SKM-1 treated with dmso at 0.1 percent for 144 hours (cell line): ENCODE data around the gene DOCK1.
"Not testable (repeated sequence)": the region's sequence is repeated elsewhere in the genome, so short reads cannot be mapped to it uniquely, and the experiment has no call there.

Experiments
- DNase-seq: peaks from one replicate; lab custom pipeline; 2025; ENCODE audit not compliant: unreplicated experiment; lab: John Stamatoyannopoulos, UW

Gene DOCK1

GRCh38 chr10:126902157-126902556 lies 3.1 kb upstream of the DOCK1 start:
- DNase-seq: no peak

DNA sequence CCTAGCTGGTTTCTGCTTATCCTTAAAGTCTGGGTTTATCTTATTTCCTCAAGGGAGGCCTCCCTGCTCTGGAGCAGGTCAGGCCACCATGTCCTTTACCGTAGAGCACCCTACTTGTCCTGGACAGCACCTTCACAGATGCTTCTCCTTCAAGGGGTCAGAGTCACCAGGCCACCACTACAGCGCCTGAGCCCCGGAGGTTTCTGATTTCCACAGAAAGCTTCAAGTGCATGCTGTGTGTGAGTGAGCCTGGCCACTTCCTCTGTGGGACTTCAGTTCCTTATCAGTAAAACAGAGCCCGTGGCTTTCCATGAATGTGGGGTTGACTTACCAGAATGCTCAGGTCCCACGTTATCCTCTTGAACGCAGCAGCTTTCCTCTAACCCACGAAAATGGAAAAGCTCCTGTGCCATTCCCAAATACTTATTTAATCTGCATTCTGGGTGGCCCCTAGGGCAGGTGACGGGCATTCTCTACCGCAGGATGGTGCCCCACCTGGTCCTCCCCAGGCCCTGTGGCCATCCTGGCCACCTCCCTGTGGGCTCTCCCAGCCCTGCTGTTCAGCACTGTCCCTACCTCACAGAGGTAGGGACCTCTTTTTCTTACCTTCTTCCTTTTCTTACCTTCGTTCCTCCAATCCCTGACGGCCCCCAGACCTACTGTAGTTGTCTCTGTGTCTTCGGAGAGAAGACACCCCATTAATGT lies 1.4 kb upstream of the DOCK1 start:
- no peak for DNase-seq

DNA sequence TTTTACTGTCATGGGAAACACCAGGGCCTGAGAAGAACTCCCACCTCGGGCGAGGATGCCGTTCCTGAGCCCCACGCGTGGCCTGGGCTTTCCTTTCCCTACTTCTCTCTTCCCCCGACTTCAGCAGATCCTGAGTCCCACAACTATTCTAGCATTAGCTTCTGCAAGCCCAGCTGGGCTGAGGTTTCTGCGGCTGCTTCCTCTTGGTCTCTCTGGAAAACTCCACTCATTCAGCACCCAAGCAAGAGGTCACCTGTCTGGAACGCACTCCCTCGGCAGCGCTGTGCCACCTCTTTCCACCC lies 761 bp upstream of the DOCK1 start:
- no peak for DNase-seq

DNA sequence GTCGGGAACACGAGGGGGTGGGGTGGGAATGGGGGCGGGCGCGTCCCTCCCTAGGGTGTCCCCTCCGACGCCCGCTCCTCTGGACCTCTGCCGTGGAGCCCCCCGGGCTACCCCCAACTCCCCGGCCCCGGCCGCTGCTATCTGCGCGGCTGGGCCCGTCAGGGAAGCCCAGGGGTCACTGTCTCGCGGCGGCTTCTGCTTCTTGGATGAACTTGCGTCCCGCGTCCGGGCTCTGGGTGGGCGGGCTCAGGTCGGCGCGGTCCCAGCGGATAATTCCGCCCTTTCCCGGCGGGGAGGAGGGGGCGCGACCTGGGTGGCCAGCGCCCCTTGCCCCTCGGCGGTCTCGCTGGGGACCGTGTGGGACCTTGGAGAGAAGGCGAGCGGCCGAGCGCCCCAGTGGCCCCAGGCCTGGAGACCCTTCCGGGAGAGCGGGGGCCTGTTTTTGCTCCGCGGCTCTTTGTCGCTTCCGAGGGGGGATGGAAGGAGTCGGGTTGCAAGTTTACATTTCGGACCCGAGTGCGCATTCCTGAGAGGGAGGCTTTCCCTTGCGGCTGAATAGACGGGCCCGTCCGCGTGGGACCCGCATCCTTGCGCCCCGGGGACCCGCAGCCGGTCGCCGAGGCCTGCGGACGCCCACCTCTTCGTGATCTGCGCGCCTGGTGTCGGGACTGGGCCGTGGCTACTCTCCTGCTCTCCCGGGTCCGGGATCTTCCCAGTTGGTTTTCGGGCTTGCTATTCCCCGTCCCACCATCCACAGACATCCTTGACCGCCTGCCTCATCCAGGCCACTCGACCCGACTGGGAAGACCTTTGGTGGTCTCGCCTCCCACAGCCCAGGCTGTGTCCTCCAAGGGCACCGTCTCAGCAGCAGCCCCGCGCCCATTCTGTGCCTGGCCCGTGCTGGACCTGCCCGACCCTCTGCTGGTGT lies 812 bp downstream of the DOCK1 start:
- no peak for DNase-seq

DNA sequence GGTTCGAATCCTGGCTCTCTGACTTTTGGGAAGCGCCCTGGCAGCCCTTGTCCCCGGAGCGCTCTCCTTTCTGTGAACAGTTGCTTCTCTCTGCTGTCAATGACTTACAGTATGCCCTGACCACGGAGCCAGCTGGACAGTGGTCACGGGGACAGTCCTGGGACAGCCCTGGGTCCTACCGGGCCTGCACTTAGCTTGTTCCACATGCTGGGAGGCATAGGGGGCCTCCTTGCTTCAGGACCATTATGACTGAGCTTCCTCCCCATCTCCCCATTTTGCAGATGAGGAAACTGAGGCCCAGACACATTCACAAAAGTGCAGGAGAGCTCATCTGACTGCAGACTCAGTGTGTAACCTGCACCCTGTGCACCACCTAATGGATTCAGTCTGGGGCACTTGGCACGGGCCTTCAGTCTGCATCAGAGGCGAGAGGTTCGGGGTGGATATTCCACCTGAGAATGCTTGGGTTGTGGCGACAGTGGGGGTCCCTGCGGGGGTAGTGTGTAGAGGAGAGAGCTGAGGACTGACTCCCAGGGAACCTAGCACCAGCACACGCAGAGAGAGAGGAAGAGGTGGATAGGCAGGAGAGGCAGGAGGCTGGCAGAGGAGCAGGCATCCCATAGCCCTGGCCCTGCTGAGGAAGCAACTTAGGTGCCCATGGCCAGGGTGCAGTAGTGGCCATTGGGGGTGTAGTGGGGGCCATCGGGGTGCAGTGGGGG lies 1.6 kb downstream of the DOCK1 start:
- no peak for DNase-seq

DNA sequence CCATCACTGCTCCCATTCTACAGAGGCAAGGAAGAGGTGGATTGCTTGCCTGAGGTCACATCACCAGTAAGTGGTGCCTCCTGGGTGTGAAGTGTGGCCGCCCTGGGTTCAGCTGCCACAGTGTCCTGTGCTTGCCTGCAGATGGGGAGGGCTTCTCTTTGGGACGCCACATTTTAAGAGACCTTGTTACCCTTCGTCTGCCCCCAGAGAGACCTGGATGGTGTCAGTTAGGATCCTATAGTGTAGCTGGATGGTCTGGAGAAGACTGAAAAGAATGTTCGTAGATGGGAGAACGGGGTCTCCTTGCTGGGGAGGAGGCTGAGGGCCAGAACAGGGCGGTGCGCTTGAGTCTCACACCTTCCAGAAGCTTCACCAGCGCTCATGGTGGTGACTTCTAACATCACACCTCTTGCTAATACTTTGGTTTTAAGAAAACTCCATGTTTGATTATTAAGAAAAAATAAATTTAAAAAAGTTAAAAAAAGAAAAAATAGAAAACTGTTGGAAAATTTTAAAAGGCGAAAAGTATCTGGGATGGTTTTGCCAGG lies 2.3 kb downstream of the DOCK1 start:
- no peak for DNase-seq

DNA sequence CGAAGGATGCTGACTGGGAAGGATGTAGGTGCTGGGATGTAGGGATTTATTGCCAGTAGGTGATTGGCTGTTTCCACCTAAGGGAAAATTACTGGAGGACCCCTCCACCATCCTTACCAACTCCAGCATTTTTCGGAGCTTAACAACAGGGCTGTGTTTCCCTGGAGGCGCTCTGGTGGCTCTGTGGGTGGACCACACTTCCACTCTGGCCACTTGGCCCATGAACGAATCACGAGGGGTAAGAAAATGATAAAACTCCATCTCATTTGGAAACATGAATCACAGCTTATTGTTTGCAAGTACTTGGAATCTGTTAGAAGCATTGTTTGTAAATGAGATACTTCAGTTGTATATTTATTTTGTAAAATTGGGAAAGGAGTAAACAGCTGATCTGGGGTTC lies 3.0 kb downstream of the DOCK1 start:
- DNase-seq: no peak

DNA sequence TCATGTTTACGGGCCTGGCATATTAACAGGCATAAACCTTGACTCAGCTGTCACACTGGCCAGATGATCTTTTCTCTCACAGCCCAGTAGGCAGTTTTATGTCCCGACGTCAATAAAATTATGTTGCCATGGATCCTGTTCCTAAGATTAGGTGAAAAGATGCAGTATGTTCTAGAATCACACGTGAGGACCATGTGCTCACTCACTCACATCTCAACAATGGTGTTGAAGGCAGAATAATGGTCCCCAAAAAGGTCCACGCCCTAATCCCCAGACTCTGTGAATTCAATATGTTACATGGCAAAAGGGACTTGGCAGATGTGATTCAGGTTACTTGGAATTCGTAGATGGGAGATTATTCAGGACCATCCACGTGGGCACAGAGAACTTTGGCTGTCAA lies 3.5 kb downstream of the DOCK1 start:
- DNase-seq: no peak

DNA sequence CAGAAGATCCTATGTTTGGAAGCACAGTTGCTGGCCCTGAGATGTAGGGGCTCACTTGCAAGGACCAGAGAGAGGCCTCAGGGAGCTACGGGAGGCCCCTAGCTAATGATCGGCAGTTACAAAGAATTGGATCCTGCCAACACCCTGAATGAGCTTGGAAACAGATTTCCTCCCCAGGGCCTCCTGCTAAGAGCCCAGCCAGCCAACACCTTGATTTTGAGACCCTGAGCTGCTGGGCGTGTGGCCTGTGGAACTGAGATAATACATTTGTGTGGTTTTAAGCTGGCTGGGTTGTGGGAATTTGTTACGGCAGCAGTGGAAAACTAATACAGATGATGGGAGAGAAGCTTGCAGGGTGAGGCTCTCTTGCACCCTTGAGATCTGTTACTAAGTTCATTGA lies 3.9 kb downstream of the DOCK1 start:
- no peak for DNase-seq

DNA sequence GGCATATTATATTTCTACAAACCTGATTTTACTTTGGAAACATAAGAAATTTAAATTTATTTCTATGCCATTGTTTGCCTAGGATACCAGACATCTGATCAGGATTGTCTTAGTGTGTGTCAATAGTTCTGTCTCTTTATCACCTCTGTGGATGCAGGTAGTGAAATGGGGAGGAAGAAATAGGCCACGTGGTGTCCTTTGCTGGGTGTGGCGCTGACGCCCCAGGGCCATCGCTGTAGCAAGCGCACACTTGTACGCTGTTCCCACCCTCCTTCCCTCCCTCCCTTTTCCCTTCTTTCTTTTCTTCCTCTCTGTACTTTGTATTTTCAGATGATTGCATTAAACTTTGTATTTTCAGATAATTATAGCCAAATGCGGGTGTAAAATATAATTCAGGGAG lies 5.0 kb downstream of the DOCK1 start:
- no peak for DNase-seq

DNA sequence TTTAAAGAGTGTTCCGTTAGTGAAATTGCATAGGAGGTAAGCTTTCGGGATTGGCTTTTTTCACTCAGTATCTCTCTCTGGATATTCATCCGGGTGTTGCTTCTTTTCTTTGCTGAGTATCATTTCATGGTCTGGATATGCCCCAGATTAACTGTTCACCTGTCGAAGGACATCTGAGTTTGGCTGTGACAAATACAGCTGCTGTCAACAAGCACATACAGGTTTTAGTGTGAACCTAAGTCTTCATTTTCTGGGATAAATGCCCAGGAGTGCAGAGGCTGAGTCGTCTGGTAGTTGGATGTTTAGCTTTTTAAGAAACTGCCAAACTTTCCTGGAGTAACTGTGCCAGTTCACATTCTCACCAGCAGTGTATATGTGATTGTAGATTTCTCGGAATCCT lies 5.6 kb downstream of the DOCK1 start:
- DNase-seq: no peak

DNA sequence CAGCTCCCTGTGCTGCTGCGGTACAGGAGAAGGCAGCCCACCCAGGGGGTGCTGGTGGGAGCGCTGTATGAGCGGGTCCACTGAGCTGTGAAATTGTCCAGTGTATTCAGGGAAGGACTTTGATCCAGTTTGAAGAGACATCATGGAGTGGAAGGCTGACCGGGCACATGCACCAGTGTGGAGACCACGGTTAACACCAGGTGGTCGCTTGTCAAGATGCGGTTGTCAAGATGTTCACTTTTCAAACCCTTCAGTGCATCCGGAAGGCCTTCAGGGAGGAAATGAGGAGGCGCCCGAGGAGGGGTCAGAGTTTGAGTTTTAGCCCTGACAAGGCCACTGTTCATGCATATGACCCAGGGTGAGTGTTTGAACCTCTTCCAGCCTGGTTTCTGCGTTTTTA lies 6.1 kb downstream of the DOCK1 start:
- DNase-seq: no peak

DNA sequence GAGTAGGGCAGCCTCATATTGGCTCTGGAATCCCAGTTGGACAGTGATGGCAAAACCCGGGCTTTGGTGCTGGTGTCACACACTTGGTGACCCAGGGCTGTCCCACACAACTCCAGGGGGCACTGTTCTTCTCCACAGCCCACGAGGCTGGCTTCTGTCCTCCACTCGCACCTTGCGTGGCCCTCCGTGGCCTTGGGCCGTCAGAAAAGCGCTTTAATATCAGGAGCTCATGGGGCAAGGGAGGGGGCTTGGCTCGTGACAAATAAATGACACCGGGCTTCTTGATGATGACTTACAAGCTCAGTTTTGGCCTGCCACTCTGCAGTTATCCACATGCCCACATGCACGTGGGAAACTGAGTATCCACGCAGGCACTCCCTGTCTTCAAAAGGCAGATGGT lies 8.1 kb downstream of the DOCK1 start:
- DNase-seq: no peak

DNA sequence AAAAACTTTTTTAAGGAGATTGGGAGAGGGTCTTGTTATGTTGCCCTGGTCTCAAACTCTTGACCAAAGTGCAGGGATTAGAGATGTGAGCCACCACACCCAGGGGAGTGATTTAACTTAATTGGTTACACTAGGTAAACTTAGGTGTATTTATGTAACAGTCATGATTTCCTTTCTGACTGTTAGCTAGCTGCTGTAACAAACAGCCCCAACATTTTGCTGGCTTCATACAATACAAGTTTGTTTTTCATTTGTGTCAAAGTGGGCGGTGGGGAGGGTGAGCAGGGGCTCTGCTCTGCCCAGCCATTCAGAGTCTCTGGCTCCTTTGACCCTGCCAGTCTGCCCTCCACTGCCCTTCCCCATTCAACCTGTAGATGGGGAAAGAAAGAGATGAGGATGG lies 9.3 kb downstream of the DOCK1 start:
- DNase-seq: no peak

DNA sequence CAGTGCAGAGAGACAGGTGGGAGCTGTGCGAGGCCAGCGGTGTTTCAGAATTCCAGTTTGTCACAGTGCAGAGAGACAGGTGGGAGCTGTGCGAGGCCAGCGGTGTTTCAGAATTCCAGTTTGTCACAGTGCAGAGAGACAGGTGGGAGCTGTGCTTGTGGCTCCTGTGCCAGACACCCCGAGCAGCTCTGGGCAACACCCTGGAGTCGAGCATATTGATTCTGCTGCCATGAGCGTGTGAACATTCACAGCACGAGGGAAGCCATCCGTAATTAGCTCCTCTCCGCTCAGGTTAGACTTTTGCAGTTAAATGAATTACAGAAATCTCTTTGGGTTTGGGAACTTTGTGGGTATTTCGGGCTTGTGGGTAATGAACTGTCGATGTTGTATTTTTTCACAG lies 11.7 kb downstream of the DOCK1 start:
- not testable (repeated sequence) for DNase-seq

DNA sequence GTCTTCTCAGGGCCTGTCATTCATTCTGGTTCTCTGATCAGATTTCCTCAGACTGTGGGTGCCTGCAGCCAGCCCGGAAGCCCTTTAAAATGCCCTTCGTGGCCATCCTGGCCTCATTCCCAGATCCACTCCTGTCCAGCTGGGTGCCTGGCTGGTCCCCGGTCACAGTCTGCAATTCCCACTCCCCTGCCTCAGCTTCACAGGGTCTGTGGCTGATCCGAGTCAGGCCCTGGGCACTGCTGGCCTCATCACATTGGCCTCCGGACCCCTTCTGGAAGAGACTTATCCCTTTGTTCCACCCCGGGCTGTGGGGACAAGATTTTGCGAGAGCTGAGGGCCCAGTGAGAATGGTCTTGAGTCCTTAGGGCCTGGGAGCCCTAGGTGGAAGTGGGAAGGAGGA lies 12.1 kb downstream of the DOCK1 start:
- DNase-seq: no peak

- no peak for DNase-seq
Measured at GRCh38 chr10:126917975-126918908, 13.0 kb downstream of the DOCK1 start.

DNA sequence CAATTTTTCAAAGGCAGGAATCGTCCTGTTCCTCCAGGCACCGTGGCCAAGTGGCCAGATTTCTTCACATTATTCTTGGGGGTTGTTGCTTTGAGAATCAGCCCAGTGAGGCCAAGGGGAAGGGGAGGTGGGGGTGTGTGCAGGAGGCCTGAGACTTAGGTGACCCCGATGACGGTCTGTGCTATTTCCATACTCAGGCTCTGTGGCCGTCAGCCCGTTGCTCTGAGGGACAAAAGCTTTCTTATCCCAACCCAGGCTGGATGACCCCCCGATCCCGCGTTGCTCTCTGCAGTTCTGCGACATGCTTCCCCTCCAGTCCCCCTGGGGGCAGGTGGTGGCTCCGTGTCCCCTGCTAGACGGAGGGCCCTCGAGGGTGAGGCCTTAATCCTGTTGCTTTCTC lies 14.2 kb downstream of the DOCK1 start:
- no peak for DNase-seq

DNA sequence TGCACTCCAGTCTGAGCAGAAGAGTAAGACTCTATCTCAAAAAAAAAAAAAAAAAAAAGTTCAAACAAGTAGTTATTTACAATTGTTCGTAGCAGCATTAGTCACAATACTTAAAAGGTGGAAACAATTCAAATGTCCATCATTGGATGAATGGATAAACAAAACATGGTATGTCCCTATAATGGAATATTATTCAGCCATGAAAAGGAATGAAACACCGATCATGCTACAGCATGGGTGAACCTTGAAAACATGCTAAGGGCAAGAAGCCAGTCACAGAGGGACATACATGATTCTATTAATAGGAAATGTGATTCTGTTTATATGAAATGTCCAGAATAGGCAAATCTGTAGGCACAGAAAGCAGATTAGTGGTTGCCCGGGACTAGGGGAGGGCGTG lies 15.9 kb downstream of the DOCK1 start:
- no peak for DNase-seq

- no peak for DNase-seq
Measured at GRCh38 chr10:126921974-126922525, 16.8 kb downstream of the DOCK1 start.
